Measurements from ENCODE around the gene ECE2.

DNA sequence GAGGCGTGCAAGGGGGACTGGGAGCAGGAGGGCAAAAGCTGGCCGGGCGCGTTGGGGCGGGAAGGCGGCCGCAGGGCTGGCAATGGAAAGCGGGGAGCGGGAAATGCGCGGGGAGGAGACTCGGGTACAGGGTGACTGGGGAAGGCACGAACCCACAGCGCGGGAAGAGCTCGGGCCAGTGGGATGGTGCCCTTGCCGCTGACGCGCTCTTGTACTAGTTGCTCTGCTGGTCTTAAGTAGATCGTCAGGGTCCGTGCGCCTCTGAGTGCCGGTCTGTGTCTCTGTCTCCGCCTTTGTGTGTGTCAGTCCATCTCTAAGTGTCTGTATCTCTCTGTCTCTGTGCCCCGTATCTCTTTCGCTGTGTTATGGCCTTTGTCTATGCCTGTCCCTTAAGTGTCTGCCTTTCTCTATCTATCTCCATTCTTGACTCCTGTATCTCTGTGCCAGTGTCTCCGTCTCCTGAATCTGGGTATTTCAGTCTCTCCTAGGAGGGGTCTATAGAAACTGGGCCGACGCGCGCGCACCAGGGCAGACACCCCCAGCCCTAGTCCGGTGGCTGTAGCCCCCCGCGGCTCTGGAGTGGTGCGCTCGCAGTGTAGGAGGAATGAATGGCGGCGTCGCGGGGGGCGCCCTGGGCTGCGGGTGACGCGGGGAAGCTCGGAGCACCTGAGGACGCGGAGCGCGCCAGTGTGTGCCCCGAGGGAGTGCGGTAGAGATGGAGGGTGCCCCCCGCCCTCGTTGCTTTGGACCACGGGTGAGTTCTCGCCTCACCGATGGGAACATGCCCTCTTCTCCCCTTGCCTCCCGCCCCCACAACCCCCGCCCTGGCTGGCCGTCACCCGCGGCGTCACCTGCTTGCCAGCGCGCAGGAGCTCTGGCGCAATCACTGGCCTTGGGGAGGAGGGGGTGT is 13.7 kb upstream of the ECE2 start:
- peak; percentile 55 for TF ChIP-seq EZH2 (IDR thresholded peaks at IDR 0.05)
- no peak for TF ChIP-seq POLR2AphosphoS5 (IDR thresholded peaks at IDR 0.05; ENCODE audit: borderline replicate concordance, low read depth, low read length)

All from SK-N-MC (cell line).